Neural progenitor cell (in vitro differentiated cells): ENCODE measurements around the gene UPK3BL1. TPM values are rescaled to one million over a fixed set of nuclear protein-coding genes. Genes with fewer than 3 reads are reported as not detected.
"Not testable (repeated sequence)": the region's sequence is repeated elsewhere in the genome, so short reads cannot be mapped to it uniquely, and the experiment has no call there.

ENCODE experiments used
- DNase-seq: peaks from one replicate; pipeline ENCODE4 v3.0.0-alpha.2; 2016; ENCODE audit warnings: low spot score
- H2AFZ ChIP-seq: fragments of 200-600 bp; sonication (generic); replicated peaks from 2 replicates; pipeline ENCODE4 v1.6.1; 2016; ENCODE audit warnings: antibody characterized with exemption
- H3F3A ChIP-seq: fragments of 200-600 bp; sonication (generic); 2 replicates; pipeline ENCODE4 v1.6.1; 2016; ENCODE audit warnings: antibody characterized with exemption, low read depth
- H3K27ac ChIP-seq: fragments of 200-600 bp; sonication (generic); 2 replicates; pipeline ENCODE4 v1.5.1; 2016; ENCODE audit warnings: mild to moderate bottlenecking
- H3K27me3 ChIP-seq: fragments of 200-600 bp; sonication (generic); 2 replicates; pipeline ENCODE4 v1.6.1; 2016; ENCODE audit warnings: mild to moderate bottlenecking, moderate library complexity
- H3K36me3 ChIP-seq: fragments of 200-600 bp; sonication (generic); 2 replicates; pipeline ENCODE4 v1.5.1; 2016
- H3K4me1 ChIP-seq: fragments of 200-600 bp; sonication (generic); 2 replicates; pipeline ENCODE4 v1.6.1; 2016; ENCODE audit warnings: mixed run types
- H3K4me2 ChIP-seq: fragments of 200-600 bp; sonication (generic); 2 replicates; pipeline ENCODE4 v1.6.1; 2016
- H3K4me3 ChIP-seq: fragments of 200-600 bp; sonication (generic); 2 replicates; pipeline ENCODE4 v1.5.1; 2016
- H3K79me2 ChIP-seq: fragments of 200-600 bp; sonication (generic); 2 replicates; pipeline ENCODE4 v1.6.1; 2016; ENCODE audit warnings: low read depth
- H3K9ac ChIP-seq: fragments of 200-600 bp; sonication (generic); 2 replicates; pipeline ENCODE4 v1.6.1; 2016
- H3K9me3 ChIP-seq: fragments of 200-600 bp; sonication (generic); 2 replicates; pipeline ENCODE4 v1.5.1; 2016; ENCODE audit warnings: low read depth
- H4K20me1 ChIP-seq: fragments of 200-600 bp; sonication (generic); 2 replicates; pipeline ENCODE4 v1.6.1; 2016; ENCODE audit warnings: low read depth
- H3K27ac Mint-ChIP-seq: 3 replicates; pipeline ENCODE4 v1.8.0; 2021; ENCODE audit warnings: mixed read lengths
- H3K27me3 Mint-ChIP-seq: 2 replicates; pipeline ENCODE4 v1.8.0; 2022; ENCODE audit warnings: low read depth, mild to moderate bottlenecking, inconsistent platforms, moderate library complexity, mixed read lengths; ENCODE audit not compliant: insufficient read depth
- H3K36me3 Mint-ChIP-seq: 3 replicates; pipeline ENCODE4 v1.8.0; 2021; ENCODE audit warnings: mixed read lengths
- H3K4me1 Mint-ChIP-seq: 3 replicates; pipeline ENCODE4 v1.8.0; 2021; ENCODE audit warnings: mixed read lengths
- H3K4me3 Mint-ChIP-seq: 3 replicates; pipeline ENCODE4 v1.8.0; 2021; ENCODE audit warnings: mild to moderate bottlenecking, moderate library complexity, mixed read lengths
- H3K9me3 Mint-ChIP-seq: 3 replicates; pipeline ENCODE4 v1.8.0; 2020; ENCODE audit warnings: mixed read lengths
- total RNA-seq: library from RNA; depleted of rRNA; stranded (reverse); fragments of >200 nt; gene quantifications from 2 replicates; pipeline ENCODE4 v1.2.3, GENCODE V29; 2015; ENCODE audit warnings: low replicate concordance

UPK3BL1 gene, protein sequence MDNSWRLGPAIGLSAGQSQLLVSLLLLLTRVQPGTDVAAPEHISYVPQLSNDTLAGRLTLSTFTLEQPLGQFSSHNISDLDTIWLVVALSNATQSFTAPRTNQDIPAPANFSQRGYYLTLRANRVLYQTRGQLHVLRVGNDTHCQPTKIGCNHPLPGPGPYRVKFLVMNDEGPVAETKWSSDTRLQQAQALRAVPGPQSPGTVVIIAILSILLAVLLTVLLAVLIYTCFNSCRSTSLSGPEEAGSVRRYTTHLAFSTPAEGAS
- total RNA-seq: 12.7 and 18.8 TPM in 2 replicates

DNA sequence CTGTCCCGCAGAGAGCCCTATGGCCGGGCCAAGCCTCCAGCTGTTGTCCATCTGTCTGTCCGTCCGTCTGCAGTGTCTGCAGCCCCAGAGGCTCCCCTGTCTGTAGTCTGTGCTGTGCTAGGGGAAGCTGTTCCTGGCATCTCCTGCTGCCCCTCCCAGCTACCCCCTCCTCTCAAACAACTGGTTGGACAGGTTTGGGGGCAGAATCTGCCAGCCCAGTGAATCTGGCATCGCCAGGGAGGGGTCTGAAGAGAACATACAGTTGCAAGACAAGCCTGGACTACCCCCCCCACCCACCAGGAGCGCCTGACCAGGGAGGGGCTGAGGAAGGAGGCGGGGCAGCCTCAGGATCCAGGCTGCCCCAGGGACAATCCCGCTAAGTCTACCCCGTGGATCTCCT is at the start of gene UPK3BL1:
TSS of gene UPK3BL1 (minus strand) at position 101 of the 400 bp plus-strand sequence. CDS start at position 51, 50 bp downstream.
- not testable (repeated sequence) for H3K27ac ChIP-seq, H3K27me3 ChIP-seq, H3K9me3 ChIP-seq, H3K9ac ChIP-seq, H3K27me3 Mint-ChIP-seq, H3K4me1 Mint-ChIP-seq, H3K4me1 ChIP-seq, H3K27ac Mint-ChIP-seq, H3F3A ChIP-seq, H3K4me3 Mint-ChIP-seq, H4K20me1 ChIP-seq, DNase-seq, H3K9me3 Mint-ChIP-seq, H3K36me3 ChIP-seq, H3K4me2 ChIP-seq, H3K36me3 Mint-ChIP-seq, H3K4me3 ChIP-seq, H2AFZ ChIP-seq, H3K79me2 ChIP-seq

DNA sequence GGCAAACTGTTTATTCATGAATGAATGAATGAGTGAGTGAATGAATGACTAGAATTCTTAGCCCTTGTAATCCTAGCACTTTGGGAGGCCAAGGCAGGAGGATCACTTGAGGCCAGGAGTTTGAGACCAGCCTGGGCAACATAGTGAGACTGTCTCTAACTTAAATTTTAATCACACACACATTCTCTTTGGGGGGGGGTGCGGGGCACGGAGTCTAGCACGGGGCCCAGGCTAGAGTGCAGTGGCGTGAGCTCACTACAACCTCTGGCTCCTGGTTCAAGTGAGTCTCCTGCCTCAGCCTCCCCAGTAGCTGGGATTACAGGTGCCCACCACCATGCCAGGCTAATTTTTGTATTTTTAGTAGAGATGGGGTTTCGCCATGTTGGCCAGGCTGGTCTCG is 48.0 kb upstream of the UPK3BL1 start:
- H3F3A ChIP-seq, H4K20me1 ChIP-seq, H3K27ac Mint-ChIP-seq, H3K27me3 Mint-ChIP-seq, H3K4me1 ChIP-seq, H3K4me3 ChIP-seq, H3K9ac ChIP-seq, DNase-seq, H3K4me1 Mint-ChIP-seq, H2AFZ ChIP-seq, H3K36me3 ChIP-seq, H3K9me3 Mint-ChIP-seq, H3K36me3 Mint-ChIP-seq, H3K9me3 ChIP-seq, H3K79me2 ChIP-seq, H3K4me3 Mint-ChIP-seq, H3K27ac ChIP-seq, H3K4me2 ChIP-seq: not testable (repeated sequence)
- H3K27me3 ChIP-seq: peaks cover 48% of the 10 kb centered on the region

DNA sequence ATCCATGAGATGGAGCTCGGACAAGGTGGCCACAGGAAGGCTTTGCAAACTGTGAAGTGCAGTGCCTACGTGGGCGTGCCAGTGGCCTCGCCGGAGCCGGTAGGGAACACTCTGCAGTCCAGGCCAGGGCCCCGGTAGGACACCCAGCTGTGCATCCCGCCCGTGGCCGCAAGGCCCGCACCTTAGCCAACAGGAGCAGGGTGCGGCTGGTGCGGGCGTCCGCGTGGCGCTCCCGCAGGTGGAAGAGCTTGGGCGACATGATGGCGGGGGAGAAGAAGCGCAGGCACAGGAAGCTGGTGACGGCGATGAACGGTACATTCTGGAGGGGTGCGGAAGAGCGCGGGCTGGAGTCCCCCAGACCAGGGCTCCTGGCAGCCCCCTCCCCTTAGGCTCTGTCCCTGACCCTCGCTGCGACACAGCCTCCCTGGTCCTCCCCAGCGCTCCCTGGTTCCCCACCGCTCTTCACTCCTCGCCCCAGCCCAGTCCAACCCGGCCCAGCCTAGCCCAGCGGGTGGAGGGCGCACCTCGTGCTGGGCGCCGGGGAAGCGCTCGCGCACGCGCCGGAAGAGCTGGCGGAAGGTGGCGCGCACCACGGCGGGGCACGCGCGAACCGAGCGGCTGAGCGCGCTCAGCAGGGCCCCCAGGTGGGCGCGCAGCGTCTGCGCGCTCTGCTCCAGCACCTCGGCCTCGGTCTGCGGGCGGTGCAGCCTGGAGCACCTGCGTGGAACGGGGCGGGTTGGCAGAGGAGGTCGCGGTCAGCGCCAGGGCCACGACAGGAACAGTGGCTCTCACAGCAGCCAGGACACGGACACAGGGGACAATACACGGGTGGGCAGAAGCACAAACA is 47.1 kb upstream of the UPK3BL1 start:
- H3K4me3 ChIP-seq, H3K4me3 Mint-ChIP-seq, H3K9me3 Mint-ChIP-seq, H3K27me3 Mint-ChIP-seq, H3K27ac Mint-ChIP-seq, H3K79me2 ChIP-seq, H3K36me3 Mint-ChIP-seq, H3K4me1 Mint-ChIP-seq, H4K20me1 ChIP-seq, DNase-seq, H3K4me1 ChIP-seq, H3K36me3 ChIP-seq, H3F3A ChIP-seq, H3K4me2 ChIP-seq, H3K9me3 ChIP-seq, H3K9ac ChIP-seq, H2AFZ ChIP-seq, H3K27ac ChIP-seq: not testable (repeated sequence)
- H3K27me3 ChIP-seq: peaks cover 41% of the 10 kb centered on the region

DNA sequence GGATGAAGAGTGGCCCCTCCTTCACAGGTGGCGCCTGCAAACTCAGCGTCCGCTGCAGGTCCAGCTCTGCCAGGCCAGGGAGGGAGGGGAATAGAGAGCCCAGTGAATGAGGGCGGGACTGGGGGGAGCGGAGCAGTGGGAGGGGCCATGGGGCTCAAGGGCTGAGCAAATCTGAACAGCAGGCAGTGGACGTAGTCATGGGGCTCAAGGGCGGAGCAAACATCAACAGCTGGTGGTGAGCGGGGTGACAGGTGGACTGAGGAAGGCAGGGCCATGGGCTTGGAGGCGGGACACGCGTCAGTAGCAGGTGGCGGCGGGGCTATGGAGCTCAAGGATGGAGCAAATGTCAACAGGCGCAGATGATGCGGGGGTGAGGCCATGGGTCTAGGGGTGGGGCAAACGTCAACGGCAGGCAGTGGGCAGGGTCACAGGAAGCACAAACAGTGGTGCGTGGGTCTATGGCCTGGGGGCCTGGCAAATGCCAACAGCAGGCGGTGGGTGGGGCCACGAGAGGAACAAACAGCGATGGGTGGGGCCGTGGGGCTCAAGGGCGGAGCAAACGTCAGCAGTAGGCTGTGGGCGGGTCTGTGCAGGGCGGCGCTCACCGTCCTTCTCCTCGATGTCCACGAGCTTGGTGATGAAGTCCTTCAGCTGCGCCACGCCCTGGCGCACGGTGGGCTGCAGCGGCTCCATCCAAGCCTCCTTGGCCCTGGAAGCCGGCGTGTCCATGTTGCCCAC is 45.9 kb upstream of the UPK3BL1 start:
- not testable (repeated sequence) for H3K27me3 Mint-ChIP-seq, H3K4me3 ChIP-seq, H4K20me1 ChIP-seq, H3K4me1 ChIP-seq, H3K4me2 ChIP-seq, H3K4me3 Mint-ChIP-seq, H3F3A ChIP-seq, H3K9me3 Mint-ChIP-seq, H3K4me1 Mint-ChIP-seq, H3K27ac Mint-ChIP-seq, DNase-seq, H3K27ac ChIP-seq, H2AFZ ChIP-seq, H3K9ac ChIP-seq, H3K79me2 ChIP-seq, H3K36me3 Mint-ChIP-seq, H3K9me3 ChIP-seq, H3K36me3 ChIP-seq
- H3K27me3 ChIP-seq: peaks cover 30% of the 10 kb centered on the region

DNA sequence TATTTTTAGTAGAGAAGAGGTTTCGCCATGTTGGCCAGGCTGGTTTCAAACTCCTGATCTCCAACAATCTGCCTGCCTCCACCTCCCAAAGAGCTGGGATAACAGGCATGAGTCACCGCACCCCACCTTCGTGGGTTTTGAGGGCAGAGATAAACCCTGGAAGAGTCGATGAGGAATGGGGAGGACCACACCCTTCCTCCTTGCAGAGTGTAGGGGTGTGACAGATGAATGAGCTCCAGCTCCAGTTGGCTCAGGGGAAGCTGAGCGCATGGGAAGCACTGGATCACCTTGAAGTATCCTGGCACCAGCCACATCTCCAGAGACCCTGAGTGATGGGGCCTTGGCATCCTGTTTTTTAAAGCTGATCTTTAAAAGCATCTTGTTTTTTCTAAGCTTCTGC is 40.0 kb upstream of the UPK3BL1 start:
- H3K36me3 Mint-ChIP-seq, H3K27me3 Mint-ChIP-seq, DNase-seq, H3K27me3 ChIP-seq, H3K27ac ChIP-seq, H3K4me3 Mint-ChIP-seq, H3K36me3 ChIP-seq, H3K9me3 ChIP-seq, H3K79me2 ChIP-seq, H3K27ac Mint-ChIP-seq, H3K9ac ChIP-seq, H4K20me1 ChIP-seq, H2AFZ ChIP-seq, H3K4me1 Mint-ChIP-seq, H3K4me3 ChIP-seq, H3K9me3 Mint-ChIP-seq, H3K4me1 ChIP-seq, H3K4me2 ChIP-seq, H3F3A ChIP-seq: not testable (repeated sequence)

DNA sequence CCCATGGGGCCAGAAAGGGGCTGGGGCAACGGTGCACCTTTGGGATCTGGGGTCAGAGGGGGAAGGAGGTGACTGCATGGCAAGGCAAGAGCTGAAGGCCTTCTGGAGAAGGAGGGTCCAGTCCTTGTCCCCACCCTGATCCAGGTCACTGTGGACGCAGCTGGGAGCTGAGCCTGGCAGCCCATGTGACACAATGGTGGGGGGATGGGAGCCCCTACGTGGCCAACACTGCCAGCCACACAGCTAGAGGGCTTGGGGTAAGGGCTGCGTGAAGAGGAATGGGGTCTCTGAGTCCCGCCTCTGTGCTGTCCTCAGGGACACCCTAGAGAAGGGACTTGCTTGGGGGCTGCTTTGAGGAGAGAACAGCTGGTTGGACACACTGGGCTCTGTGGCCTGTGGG is 38.2 kb upstream of the UPK3BL1 start:
- H3K27me3 ChIP-seq, H3K36me3 ChIP-seq, H3K4me2 ChIP-seq, H3K27me3 Mint-ChIP-seq, H3K9ac ChIP-seq, H3K79me2 ChIP-seq, H3K9me3 ChIP-seq, H3K4me1 ChIP-seq, H3K36me3 Mint-ChIP-seq, H3K27ac ChIP-seq, H3K9me3 Mint-ChIP-seq, H3F3A ChIP-seq, H3K4me1 Mint-ChIP-seq, H2AFZ ChIP-seq, H3K4me3 ChIP-seq, H3K27ac Mint-ChIP-seq, H4K20me1 ChIP-seq, DNase-seq, H3K4me3 Mint-ChIP-seq: not testable (repeated sequence)

DNA sequence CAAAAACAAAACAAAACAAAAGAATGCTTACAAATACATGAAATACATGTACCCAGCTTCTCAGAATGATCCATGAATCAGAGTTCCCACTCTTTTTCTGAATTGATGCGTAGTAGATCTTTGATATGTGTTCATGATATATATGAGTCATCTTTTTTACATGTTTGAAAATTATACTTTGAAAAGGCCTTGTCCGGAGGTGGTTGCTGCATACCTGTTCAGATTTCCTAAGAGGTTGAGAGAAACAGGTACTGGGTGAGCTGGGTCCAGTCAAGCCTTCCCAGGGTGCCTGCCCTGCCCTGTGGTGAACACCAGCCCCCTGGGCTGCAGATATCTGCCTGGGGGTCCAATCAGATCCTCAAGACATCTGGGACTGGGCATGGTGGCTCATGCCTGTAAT is 33.0 kb upstream of the UPK3BL1 start:
- not testable (repeated sequence) for H3K27ac ChIP-seq, H3K9ac ChIP-seq, H2AFZ ChIP-seq, H3K4me1 ChIP-seq, H3K9me3 ChIP-seq, H3K36me3 Mint-ChIP-seq, H3K27ac Mint-ChIP-seq, H3K4me1 Mint-ChIP-seq, H3K9me3 Mint-ChIP-seq, H3K4me2 ChIP-seq, H3K27me3 Mint-ChIP-seq, H3K4me3 ChIP-seq, H3K79me2 ChIP-seq, DNase-seq, H3F3A ChIP-seq, H3K27me3 ChIP-seq, H3K36me3 ChIP-seq, H3K4me3 Mint-ChIP-seq, H4K20me1 ChIP-seq
